Osteoblast (primary cell): ENCODE results near the gene SHMT2. TPM values are rescaled to one million over a fixed set of nuclear protein-coding genes. Genes with fewer than 3 reads are reported as not detected.

Experiments
- DNase-seq: peaks from one replicate; pipeline ENCODE4 v3.0.0; 2011; ENCODE audit warnings: low spot score, mixed read lengths; ENCODE audit not compliant: insufficient read length; ENCODE audit errors: missing footprints
- H2AFZ ChIP-seq: 2 replicates; pipeline ENCODE4 v1.6.0; 2011; ENCODE audit warnings: mild to moderate bottlenecking, low read length
- H3K27ac ChIP-seq: 2 replicates; pipeline ENCODE4 v1.5.1; 2011; ENCODE audit warnings: mild to moderate bottlenecking, low read depth, low read length, moderate library complexity
- H3K27me3 ChIP-seq: 2 replicates; pipeline ENCODE4 v1.6.0; 2012; ENCODE audit warnings: mild to moderate bottlenecking, control low read depth, inconsistent platforms, low read length, moderate library complexity; ENCODE audit not compliant: insufficient read depth
- H3K36me3 ChIP-seq: 2 replicates; pipeline ENCODE4 v1.5.1; 2011; ENCODE audit warnings: mild to moderate bottlenecking, low read length, control low read depth, moderate library complexity; ENCODE audit not compliant: insufficient read depth
- H3K4me1 ChIP-seq: 2 replicates; pipeline ENCODE4 v1.5.1; 2011; ENCODE audit warnings: mild to moderate bottlenecking, low read length, control low read depth, moderate library complexity; ENCODE audit not compliant: insufficient read depth
- H3K4me2 ChIP-seq: 2 replicates; pipeline ENCODE4 v1.6.0; 2011; ENCODE audit warnings: mild to moderate bottlenecking, low read length; ENCODE audit not compliant: insufficient read depth
- H3K4me3 ChIP-seq: fragments of 200-600 bp; sonication (generic); 3 replicates; pipeline ENCODE4 v1.5.1; 2012; ENCODE audit warnings: mild to moderate bottlenecking, low read length, inconsistent platforms; ENCODE audit not compliant: insufficient read depth
- H3K79me2 ChIP-seq: 2 replicates; pipeline ENCODE4 v1.6.0; 2012; ENCODE audit warnings: mild to moderate bottlenecking, low read length, control low read depth, inconsistent platforms; ENCODE audit not compliant: insufficient read depth
- H3K9me3 ChIP-seq: 2 replicates; pipeline ENCODE4 v1.5.1; 2011; ENCODE audit warnings: low read depth, low read length, control low read depth
- H4K20me1 ChIP-seq: 2 replicates; pipeline ENCODE4 v1.6.0; 2012; ENCODE audit warnings: mild to moderate bottlenecking, low read length, control low read depth; ENCODE audit not compliant: insufficient read depth
- total RNA-seq: library from RNA; depleted of rRNA; stranded (reverse); fragments of >200 nt; gene quantifications from 2 replicates; pipeline ENCODE4 v1.2.3, GENCODE V29; 2012
- TF ChIP-seq, protein P1 (sequence below): IDR thresholded peaks from 2 replicates; pipeline ENCODE4 v1.5.1; 2011; ENCODE audit warnings: mild to moderate bottlenecking, low read depth, low read length, moderate library complexity; ENCODE audit errors: extremely low read depth

SHMT2 gene
- total RNA-seq, 1 donor: 408 TPM

GRCh38 chr12:57215668-57216013 lies 13.9 kb upstream of the SHMT2 start:
- TF ChIP-seq, protein P1, sequence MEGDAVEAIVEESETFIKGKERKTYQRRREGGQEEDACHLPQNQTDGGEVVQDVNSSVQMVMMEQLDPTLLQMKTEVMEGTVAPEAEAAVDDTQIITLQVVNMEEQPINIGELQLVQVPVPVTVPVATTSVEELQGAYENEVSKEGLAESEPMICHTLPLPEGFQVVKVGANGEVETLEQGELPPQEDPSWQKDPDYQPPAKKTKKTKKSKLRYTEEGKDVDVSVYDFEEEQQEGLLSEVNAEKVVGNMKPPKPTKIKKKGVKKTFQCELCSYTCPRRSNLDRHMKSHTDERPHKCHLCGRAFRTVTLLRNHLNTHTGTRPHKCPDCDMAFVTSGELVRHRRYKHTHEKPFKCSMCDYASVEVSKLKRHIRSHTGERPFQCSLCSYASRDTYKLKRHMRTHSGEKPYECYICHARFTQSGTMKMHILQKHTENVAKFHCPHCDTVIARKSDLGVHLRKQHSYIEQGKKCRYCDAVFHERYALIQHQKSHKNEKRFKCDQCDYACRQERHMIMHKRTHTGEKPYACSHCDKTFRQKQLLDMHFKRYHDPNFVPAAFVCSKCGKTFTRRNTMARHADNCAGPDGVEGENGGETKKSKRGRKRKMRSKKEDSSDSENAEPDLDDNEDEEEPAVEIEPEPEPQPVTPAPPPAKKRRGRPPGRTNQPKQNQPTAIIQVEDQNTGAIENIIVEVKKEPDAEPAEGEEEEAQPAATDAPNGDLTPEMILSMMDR: no peak
- H3K79me2 ChIP-seq: no peaks in the 10 kb centered on the region
- peak overlapping the region; percentile 71 for H3K4me3 ChIP-seq
- no peak overlapping the region for H2AFZ ChIP-seq
- H4K20me1 ChIP-seq: peaks cover 60% of the 10 kb centered on the region
- peak overlapping the region; percentile 72 for H3K4me2 ChIP-seq
- no peaks in the 10 kb centered on the region for H3K9me3 ChIP-seq
- H3K27ac ChIP-seq: no peak overlapping the region
- peaks cover 14% of the 10 kb centered on the region for H3K4me1 ChIP-seq
- H3K27me3 ChIP-seq: peaks cover 47% of the 10 kb centered on the region
- peaks cover 32% of the 10 kb centered on the region for H3K36me3 ChIP-seq
- peak; percentile 94 for DNase-seq

GRCh38 chr12:57216014-57216911 lies 13.2 kb upstream of the SHMT2 start, which contains the start of gene NXPH4:
Gene NXPH4, plus strand, starts transcription at chr12:57216794. Its CDS starts 176 bp downstream, at chr12:57216970.
- Histone ChIP-seq H3K79me2 (no peaks in the 10 kb centered on the region), H3K27me3 (peaks cover 53% of the 10 kb centered on the region), H3K4me2 (peak within 1 kb of the TSS; percentile 79), H2AFZ (no peak within 1 kb of the TSS), H4K20me1 (peaks cover 54% of the 10 kb centered on the region), H3K36me3 (peaks cover 25% of the 10 kb centered on the region), H3K9me3 (no peaks in the 10 kb centered on the region), H3K4me1 (peaks cover 14% of the 10 kb centered on the region), H3K4me3 (peak within 1 kb of the TSS; percentile 71), H3K27ac (no peak within 1 kb of the TSS)
- peak; percentile 95 for DNase-seq
- TF ChIP-seq, protein P1: no peak

DNA sequence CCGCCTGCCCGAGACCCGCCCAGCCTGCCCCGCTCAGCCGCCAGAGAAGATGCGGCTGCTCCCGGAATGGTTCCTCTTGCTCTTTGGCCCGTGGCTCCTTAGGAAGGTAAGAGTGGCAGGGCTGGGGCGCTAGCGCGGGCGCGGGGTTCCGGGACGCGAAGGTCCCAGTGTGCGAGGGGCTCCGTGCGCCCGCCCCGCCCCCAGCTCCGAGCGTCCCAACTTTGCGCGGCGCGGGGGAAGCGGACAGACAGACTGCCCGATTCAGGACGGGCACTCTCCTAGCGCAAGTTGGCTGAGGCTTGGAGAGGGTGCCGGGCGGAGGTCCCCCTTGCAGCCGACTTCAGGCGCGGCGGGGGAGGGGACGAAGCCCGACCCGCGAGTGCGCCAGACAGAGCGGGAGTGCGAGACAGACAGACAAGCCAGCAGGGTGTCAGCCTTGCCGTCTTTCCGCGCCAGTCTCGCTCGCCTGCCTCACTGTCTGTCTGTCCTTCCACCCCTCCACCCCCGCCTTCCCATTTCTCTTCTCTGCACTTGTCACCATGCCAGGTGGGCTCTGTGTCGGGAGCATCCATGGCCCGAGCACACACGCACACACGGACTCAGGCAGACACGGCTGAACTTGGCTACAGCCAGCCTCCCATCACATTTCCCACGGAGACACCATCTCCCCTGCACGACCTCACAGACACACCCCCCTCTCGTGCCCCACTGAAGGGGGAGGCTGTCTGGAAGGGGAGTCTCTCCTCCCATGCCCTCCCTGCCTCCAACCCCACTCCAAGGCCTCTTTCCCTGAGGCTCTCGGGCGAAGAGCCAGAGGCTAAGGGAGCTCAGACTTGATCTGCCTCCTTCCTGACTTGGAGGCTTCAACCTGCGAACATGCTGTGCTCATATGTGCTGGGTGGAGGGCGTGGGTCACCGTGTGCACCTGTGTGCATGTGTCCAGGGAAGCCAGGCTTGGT lies 12.3 kb upstream of the SHMT2 start:
- Histone ChIP-seq H3K4me1 (peaks cover 14% of the 10 kb centered on the region), H3K36me3 (peaks cover 16% of the 10 kb centered on the region), H2AFZ (no peak overlapping the region), H3K4me3 (peak overlapping the region; percentile 71), H3K79me2 (no peaks in the 10 kb centered on the region), H3K9me3 (no peaks in the 10 kb centered on the region), H3K27ac (no peak overlapping the region), H3K4me2 (peak overlapping the region; percentile 79), H4K20me1 (peaks cover 45% of the 10 kb centered on the region), H3K27me3 (peaks cover 61% of the 10 kb centered on the region)
- DNase-seq: no peak
- TF ChIP-seq, protein P1: no peak
